Ecto neural progenitor cell (in vitro differentiated cells): ENCODE results near the gene BPHL.
"Not testable (repeated sequence)": the region's sequence is repeated elsewhere in the genome, so short reads cannot be mapped to it uniquely, and the experiment has no call there.

Experiments used
- DNase-seq: peaks from one replicate; pipeline ENCODE4 v3.0.0-alpha.2; 2018; ENCODE audit warnings: low spot score

The BPHL gene

DNA sequence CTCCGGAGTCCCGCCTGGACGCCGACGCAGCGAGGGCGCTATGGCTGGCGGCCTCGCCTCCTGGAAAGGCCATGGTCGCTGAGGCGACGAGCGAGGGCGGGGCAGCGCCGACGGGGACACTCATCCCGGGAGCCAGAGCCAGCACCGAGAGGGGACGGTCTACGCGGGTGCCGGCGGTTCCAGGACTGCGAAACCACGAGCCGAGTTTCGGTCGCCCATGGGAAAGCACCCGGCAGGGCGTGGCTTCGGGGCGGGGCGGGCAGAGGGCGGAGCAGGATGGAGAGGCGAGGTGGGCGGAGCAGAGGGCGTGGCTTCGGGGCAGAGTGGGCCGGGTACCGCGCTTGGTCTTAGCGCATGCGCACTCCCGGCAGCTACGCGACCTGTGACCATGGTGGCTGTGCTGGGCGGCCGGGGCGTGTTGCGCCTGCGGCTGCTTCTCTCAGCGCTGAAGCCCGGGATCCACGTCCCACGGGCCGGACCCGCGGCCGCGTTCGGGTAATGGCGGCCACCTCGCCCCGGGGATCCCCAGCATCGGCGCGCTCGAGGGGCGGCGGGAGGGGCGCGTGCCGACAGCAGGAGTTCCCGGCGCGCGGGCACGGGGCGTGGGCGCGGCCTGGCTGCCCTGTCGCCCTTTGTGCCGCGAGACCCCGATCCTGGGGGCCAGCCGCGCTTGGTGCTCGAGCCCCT is at the start of gene BPHL:
TSS of gene BPHL (plus strand) at position 359 of the 687 bp plus-strand sequence. CDS start at position 389, 30 bp downstream.
- DNase-seq, result peak; percentile 98

DNA sequence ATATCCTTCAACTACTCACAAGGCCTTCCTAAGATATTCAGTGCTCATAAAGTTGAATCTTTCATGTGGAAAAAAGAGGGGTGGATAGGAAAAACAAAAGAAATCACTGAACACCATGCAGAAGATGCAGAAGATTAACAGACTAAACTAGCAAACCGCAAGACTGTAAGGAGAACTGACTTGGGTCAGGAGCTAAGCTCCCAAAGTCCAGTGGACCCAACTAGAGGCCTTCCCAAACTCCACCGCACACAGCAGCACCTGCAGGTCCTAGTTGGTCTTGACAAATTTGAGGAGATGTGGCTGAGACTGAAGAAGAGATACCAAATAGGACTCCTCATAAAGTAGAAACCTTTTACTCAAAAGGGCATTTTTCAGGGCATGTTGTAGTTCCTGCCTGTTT is 46.9 kb upstream of the BPHL start:
- DNase-seq, result no peak

DNA sequence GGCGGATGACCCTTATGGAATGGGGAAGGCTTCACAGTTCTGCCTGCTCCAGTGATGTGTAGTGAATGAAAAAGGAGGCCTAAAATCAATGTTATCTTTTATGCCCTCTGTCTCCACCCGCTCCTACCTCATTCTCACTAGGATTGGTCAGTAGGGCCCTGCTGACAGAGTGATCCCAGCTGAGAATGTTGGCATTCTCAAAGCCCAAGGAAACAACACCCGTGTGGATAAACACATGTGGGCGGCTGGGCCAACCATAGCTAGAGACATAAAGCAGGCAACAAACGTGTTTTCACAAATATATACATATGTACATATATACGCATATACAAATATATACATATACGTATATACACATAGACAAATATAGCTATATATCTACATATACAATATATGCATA is 45.7 kb upstream of the BPHL start:
- no peak for DNase-seq

DNA sequence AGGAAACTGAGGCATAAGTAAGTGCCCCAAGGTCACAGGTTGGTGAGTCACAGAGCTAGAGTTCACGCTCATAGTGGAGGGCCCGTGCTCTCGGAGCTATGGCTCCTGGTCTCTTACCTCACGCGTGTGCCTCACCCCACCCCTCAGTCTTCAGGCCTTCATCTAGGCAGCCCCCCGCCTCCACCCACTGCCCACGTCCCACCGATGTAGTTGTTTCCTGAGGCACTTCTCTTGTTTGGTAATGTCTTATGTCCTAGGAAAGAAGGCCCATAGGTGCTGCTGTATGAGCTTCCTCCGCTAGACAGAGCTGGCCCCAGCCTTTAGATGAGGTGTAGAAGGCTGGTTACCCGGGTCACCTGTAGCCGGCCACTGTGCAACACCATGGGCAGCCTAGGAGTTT is 45.1 kb upstream of the BPHL start:
- DNase-seq, result no peak

DNA sequence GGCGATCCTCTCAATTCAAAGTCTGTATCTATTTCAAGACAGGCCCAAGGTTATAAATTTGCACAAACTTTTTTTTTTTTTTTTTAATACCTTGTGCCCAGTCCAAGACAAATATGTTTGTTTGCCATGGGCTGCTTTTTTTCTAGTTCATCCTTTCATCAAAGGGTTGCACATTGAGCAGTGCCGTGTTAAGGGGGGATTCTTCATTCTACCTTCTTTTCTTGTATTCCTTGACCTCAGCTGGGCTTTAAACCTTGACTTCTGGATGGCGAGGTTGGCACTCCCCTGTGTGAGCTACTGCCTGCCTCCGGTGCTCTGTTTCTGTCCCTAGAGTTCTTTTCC is 42.8 kb upstream of the BPHL start:
- no peak for DNase-seq

DNA sequence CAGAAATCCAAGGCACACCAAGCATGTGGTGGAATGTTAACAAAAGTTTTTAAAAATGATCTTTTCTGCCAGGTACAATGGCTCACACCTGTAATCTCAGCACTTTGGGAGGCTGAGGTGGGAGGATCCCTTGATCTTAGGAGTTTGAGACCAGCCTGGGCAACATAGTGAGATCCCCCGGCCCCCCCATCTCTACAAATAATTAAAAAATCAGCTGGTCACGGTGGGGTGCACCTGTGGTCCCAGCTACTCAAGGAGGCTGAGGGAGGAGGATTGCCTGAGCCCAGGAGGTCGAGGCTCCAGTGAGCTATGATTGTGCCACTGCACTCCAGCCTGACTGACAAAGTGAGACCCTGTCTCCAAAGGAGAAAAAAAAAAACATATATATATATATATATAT is 42.2 kb upstream of the BPHL start:
- no peak for DNase-seq

DNA sequence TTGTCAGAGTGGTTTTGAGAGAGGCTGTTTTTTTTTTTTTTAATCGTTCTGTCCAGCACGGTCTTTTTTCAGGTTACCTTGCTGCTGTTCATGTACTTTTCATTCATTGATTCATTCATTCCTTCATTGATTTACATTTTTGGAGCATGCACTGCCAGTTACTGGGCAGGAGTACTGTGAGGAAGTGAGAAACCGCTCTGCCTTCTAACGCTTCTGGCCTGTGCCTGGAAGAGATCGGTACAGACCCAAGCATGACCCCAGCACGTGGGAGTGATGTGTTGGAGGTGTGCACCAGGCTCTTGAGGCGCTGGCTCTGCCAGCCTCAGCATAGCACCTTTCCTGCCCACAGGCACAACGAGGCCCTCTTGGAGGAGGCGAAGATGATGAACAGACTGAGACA is 41.1 kb upstream of the BPHL start:
- no peak for DNase-seq

DNA sequence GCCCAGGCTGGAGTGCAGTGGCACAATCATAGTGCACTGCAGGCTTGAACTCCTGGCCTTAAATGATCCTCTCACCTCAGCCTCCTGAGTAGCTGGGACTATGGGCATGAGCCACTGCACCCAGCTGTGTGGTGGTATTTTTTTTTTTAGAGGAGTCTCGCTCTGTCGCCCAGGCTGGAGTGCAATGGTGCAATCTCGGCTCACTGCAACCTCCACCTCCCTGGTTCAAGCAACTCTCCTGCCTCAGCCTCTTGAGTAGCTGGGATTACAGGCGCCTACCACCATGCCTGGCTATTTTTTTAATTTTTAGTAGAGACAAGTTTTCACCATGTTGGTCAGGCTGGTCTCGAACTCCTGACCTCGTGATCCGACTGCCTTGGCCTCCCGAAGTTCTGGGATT is 39.6 kb upstream of the BPHL start:
- DNase-seq, result not testable (repeated sequence)

DNA sequence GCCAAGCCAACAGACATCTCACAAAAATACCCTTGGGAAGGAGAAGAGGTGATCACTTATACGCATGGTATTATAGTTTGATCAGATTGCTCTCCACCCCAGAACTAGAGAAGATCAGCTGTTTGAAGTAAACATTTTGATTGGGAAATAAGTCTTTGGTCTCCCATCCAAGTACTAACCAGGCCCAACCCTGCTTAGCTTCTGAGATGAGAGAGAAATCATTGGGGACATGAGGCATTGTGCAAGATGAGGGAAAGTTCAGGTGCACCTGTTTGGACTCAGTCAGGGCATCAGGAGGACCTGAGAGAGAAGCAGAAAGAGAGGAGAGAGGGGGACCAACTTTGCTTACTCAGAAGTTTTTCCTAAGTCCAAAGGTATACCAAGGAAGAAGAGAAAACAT is 38.8 kb upstream of the BPHL start:
- no peak for DNase-seq

DNA sequence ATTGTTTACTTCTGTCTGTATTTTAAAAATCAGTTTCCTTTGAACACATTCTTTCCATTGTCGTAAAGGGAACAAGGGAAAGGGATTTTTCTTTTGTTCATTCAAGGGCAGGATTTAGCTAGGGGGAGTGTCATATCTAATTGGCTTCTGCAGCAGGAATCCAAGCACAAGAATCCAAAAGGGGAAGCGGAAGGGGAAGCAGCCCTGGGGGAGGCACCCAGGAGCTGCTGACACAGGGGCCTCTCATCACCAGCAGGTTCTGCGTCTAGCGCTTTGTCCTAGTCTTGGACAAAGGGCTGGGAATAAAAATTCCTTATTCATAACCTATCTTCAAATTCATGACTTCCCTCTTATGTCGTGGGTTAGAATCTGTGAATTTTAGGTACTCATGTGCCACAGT is 36.6 kb upstream of the BPHL start:
- no peak for DNase-seq

DNA sequence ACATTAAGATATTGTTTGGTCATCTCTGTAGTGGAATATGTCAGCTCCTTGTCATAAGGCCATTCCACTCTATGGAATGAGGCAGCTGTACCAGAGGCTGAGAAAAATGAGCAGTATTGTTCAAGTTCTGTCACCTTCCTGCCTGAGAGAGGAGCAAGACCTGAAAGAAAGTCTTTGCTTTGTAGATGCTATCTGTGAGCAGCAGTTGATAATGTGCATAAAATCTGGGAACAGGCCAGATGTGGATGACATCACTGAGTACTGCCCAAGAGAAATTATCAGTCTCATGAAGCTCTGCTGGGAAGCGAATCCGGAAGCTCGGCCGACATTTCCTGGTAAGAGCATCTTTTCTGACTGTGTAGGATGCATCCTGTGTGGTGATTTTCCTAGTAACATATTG is 33.4 kb upstream of the BPHL start:
- no peak for DNase-seq

DNA sequence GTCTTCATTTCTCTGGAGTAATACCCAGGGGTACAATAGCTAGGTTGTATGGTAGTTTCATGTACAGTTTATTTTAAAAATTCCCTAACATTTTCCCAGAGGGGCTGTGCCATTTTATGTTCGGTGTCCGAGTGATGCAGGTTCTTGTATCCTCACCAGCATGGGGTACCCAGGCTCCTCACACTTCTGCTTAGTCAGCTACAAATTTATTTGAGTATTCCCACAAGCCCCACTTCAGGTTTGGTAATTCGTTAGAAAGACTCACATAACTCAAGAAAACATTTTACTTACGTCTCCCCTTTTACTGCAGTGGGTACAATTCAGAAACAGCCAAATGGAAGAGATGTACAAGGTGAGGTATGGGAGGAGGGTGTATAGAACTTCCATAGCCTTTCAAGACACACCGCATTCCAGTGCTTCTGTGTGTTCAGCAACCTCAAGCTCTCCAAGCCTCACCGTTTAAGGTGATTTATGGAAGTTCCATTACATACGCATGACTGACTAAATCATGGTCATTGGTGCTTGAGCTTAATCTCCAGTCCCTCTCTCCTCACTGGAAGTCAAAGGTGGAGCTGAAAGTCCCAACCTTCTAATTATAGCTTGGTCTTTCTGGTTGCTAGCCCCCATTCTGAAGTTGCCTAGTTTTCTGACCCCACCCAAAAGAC is 32.1 kb upstream of the BPHL start:
- DNase-seq, result no peak

DNA sequence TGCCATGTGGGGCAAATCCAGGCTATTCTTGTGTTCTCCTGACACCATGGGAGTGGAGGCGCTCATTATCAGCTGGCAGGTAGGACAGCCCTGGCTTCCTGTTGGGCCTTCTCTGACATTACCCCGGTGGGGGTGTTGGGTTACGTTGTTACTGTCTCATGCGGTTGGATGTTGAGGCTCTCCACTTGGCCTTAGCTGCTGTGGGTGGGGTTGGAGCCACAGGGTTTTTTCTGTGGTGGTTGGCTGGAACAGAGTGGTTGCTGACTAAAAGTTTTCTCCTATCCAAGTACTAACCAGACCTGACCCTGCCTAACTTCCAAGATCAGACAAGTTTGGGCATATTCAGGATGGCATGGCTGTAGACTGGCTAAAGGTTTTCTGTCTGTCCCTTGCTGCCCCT is 30.1 kb upstream of the BPHL start:
- DNase-seq, result no peak

DNA sequence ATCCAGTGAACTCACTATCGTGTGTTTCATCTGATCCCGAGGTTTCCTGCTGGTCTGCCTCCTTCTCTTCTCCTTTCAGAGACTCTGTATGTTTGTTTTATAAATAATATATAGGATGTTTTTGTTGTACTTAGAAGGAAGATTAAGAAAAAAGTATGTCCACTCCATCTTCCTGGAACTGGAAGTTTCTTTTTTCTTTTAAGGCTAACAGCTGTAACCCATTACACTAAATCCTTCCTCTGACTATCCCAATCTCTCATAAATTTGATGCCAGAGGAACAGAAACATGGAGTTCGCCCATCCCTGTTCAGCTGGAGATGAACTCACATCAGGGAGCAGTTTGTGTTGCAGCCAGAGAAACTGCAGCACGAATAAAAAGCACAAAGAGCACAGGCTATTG is 29.5 kb upstream of the BPHL start:
- no peak for DNase-seq

DNA sequence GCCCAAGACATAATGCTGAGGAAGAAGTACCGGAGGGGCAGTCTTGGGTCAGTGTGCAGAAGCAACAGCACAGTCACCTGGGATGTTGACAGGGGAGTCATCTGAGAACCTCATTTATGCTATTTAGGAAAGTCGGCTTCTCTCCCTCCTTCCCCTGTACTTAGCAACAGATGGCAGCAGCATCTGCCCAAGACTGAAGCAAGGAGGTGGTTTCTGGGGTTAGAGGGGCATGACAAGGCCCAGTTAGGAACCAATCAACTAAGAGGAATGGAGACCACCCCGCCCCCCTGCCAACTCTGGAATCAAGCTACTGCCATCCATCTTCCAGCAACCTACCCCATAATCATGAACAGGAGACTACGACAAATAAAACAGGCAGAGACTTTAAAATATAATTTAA is 28.5 kb upstream of the BPHL start:
- DNase-seq, result no peak

DNA sequence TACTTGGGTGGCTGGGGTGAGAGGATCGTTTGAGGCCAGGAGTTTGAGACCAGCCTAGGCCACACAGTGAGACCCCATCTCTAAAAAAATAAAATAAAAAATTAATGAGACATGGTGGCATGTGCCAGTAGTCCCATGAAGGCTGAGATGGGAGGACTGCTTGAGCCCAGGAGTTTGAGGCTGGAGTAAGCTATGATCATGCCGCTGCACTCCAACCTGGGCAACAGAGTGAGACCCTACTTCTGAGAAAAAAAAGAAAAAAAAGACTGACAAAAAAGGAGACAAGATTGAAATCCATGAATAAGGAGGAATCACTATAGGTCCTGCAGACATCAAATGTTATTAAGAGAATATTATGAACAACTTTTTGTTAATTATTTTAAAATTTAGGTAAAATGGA is 23.7 kb upstream of the BPHL start:
- no peak for DNase-seq

DNA sequence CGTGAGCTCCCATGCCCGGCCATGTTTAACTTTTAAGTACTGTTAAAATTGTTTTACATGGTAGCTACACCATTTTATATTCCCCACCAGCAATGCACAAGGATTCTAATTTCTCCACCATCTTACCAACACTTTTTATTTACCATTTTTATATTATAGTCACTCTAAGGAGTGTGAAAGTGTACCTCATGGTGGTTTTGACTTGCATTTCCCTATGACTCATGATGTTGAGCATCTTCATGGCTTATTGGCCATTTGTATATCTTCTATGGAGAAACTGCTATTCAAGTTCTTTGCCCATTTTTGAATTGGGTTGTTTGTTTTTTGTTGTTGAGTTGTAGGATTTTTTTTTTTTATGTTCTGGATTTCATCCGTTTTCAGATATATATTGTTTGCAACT is 15.6 kb upstream of the BPHL start:
- DNase-seq, result no peak

DNA sequence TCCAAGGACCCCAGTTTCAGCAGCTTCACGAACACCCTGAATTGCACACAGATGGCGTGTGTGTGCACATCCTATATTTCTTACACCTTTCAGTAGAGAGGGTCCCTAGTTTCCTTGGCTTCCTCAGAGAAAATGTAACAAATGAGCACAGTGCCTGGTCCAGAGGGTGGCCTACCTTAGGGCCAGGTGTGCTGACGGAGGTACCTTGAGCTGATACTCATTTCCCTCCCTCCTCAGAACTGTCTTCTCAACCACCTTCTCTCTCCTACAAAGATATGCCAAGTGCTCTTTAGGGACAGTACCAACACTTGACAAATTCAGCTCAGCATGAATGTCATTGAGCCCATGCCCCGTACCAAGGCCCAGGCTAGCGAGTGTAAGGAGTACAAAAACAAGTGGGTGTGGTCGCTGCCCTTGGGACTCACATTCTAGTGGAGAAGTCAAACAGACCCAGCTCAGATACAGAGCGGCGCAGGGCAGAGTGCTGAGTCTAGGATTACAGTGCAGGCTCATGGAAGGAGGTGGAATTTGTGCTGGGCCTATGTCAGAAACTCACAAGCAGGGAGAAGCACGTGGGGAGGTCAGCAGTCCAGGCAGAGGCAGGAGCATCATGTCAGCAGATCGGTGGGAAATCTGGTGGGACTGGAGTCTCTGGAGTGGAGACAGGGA is 9.6 kb upstream of the BPHL start:
- no peak for DNase-seq

DNA sequence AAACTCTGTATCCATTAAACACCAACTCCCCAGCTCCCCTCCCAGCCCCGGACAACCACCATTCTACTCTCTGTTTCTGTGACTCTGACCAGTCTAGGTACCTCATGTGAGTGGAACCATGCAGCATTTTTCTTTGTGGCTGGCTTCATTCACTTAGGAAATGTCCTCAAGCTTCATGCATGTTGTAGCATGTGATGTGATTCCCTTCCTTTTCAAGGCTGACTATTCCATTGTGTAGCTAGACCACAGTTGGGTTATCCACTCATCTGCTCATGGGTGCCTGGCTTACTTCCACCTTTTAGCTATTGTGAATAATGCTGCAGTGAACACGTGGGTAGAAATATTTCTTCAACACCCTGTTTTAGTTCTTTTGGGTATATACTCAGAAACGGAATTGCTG is 8.8 kb upstream of the BPHL start:
- DNase-seq, result no peak

DNA sequence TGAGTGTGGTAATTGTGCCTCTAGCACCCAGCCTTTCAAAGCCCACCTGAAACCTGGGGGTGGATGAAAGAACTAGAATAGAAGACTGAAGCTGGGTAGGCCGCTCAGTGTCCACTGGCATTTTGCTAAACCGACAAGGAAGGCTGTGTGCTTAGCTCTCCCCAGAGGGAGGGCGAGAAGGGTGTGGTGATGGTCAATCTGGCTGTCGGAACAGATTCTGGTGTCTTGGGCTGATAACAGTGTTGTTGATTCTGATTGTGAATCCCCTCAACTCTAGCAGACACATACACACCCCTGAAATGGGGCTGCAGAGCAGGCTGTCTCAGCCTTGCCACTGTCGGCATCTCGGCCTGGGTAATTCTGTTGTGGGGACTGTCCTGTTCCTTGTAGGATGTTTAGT is 4.1 kb upstream of the BPHL start:
- no peak for DNase-seq

DNA sequence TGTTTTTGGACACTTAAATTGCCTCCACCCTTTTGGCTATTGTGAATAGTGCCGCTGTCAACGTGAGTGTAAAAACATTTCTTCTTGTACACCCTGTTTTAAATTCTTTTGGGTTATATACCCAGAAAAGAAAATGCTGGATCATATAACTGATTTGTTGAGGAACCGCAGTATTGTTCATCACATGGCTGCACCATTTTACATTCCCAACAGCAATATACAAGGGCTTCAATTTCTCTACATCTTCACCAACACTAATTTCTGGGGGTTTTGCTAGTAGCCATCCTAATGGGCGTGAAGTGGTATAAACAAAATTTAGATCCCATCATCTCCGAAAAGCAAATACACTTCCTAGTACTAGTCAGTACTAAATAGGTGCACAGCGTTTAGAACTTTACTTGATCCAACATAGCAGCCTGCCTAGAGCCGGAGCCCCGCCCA is 579 bp upstream of the BPHL start:
- no peak for DNase-seq

DNA sequence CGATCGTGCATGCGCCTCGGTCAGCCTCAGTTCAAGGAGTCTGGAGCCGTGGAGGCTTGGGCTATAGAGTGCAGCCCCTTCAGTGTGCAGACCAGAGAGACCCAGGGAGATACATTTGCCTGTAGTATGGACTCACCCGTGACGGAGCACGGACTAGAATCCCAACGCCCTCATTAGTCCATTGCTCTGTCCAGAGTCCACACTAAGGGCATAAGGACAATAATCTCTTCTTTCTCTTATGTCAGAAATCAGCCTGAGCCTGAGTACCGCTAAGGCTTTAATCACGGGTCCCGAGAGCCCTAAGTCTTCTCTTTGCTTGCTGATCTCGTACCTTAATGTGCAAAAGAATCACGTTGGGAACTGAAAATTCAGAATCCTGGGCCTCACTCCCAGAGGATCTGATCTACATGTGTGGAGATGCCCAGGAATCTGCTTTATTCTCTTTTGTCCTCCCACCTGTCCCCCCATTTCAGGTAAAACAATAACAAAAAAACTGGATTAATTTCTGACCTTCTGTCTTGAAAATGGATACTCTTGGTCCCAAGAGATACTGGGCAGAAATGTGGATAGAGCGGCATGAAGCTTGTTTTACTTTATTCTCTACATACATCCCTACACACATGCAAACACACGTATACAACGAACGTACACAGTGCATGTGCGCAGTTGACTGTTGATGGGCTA is 671 bp downstream of the BPHL start:
- no peak for DNase-seq

DNA sequence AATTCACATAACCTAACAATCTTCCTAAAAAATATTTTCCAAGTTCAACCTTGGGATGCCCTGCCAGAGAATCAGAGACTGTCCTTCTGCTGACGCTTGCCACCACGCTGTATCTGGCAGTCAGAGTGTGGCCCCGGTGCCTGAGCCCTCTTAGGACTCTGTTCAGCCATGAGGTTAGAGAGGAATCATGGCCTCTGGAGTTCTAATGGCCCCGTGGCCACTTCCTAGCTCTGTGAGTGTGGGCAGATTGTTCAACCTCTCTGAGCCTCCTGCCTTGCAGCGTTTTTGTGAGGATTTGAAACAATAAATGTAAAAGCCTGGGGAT is 2.2 kb downstream of the BPHL start:
- no peak for DNase-seq
